HG03442 (cell line): Measurements from ENCODE around the gene HAL.

Experiments
- ATAC-seq: cut with Tn5 transposase; IDR thresholded peaks from one replicate; pipeline ENCODE4 v1.9.1; 2021; ENCODE audit warnings: mild to moderate bottlenecking, moderate library complexity; ENCODE audit not compliant: unreplicated experiment

The HAL gene

GRCh38 chr12:95996034-95996658 lies at the start of gene HAL:
HAL (minus strand) TSS chr12:95996344; CDS start chr12:95995910, 434 bp downstream.
- no peak for ATAC-seq

GRCh38 chr12:96045566-96045965 lies 49.4 kb upstream of the HAL start:
- no peak for ATAC-seq

GRCh38 chr12:96044943-96045290 lies 48.8 kb upstream of the HAL start:
- ATAC-seq: no peak

DNA sequence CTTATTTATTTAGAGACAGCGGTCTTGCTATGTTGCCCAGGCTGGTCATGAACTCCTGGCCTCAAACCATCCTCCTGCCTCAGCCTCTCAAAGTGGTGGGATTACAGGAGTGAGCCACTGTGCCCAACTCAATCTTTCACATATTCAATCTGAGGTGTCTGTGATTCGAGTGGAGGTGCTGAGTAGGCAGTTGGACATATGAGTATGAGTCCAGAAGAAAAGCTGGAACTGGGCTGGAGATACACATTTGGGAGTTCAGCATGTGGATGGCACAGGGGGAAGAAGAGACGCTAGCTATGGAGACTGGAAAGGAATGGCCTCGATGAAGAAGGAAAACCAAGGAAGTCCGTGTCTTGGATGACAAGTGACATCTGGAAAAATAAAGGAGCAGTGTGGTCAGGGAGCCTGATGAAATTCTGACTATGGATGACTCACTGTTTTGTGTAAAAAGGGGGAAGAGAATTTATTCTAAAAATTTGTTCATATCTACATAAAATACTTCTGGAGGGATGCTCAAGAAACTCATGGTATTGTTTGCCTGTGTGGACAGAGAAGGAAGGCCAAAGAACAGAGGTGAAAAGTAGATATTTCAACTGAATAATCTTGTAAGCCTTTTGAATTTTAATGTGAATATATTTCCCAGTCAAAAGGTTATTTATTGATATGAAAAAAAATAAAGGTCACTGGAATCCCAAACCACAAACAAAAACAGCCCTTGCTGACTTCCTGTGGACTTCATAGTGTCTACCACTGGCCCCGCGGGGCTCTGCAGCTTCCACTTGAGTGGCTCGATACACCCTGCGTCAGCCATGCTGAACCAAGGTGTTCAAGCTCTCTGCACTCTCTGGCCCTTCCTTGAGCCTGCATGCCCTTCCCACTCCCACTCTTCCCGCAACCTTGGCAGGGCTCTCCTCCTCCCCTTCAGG lies 48.1 kb upstream of the HAL start:
- no peak for ATAC-seq

- ATAC-seq: no peak
Observed at GRCh38 chr12:96041181-96041580, 45.0 kb upstream of the HAL start.

- ATAC-seq: no peak
Observed at GRCh38 chr12:96040305-96041133, 44.4 kb upstream of the HAL start.

- no peak for ATAC-seq
Observed at GRCh38 chr12:96039516-96039915, 43.4 kb upstream of the HAL start.

- ATAC-seq: no peak
Observed at GRCh38 chr12:96036765-96037455, 40.8 kb upstream of the HAL start.

DNA sequence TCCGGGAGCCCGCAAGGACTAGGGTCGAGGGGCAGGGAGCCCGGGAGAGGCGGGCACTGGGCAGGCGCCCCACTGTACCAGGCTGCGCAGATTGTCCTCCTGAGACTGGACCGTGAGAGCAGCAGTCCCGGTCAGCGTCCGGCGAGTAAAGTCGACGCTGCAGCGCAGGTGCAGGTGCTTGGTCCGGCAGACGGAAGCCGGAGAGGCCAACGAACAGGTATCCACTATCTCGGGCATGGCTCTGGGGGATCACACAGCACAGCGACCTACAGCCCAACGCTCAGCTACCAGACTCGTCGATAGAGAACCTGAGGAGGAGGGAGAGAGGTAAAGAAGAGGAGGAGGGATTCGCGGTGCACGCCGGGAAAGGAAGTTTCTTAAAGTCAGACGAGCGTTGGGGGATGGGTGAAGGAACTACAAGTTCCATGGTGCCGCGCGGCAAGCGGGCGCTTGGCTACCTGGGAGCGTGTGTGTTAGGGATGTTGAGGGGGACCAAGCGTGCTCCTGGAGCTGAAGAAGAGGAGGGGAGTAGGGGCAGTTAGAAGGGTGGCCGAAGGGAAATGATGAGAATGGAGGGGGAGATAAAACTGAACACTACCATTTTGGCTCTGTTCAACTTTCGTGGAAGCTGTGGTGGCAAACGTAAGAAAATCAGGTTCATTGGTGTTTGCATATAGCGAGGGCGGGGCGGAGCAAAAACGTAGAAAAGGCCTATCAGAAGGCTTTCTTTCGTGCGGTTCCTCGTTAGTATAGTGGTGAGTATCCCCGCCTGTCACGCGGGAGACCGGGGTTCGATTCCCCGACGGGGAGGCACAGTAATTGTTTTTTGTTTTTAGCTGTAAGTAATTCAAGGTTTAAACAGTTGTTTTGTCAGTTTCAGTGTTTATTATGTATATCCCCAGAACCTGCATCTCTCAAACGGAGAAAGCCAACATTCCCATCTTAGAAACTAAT lies 39.4 kb upstream of the HAL start, which contains the start of gene LTA4H:
TSS of gene LTA4H (minus strand) at position 305 of the 954 bp plus-strand sequence. CDS start at position 237, 68 bp downstream.
- ATAC-seq: peak; percentile 89

GRCh38 chr12:96034621-96035282 lies 38.6 kb upstream of the HAL start:
- ATAC-seq: peak; percentile 9

DNA sequence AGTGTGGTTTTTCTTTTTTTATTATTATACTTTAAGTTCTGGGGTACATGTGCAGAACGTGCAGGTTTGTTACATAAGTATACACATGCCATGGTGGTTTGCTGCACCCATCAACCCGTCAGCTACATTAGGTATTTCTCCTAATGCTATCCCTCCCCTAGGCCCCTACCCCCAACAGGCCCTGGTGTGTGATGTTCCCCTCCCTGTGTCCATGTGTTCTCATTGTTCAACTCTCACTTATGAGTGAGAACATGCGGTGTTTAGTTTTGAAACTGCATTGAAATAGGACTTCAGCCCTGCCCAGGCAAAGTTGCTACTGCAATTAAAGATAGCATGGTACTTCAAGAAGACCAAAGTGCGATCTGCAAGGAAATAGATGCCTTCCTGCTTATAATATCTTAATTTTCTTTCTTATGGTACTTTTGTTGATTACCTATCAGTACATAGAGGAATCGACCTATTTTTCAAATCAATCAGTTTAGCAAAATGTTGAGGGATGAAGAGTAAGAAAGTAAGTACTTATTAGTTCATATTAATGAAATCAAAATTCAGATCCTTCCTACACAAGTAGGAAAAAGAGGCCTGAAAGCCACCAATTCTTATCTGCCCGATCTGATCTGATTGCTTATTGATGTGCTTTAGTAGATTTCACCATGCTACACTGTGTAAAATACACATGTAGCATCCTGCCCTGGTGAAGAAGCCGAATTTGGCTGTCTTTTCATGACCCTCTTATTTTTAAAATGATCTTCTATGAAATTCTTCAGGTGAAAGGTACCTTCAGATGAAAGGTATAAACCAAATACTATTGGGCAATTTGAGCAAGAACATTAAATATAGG lies 37.6 kb upstream of the HAL start:
- ATAC-seq: no peak

- no peak for ATAC-seq
Observed at GRCh38 chr12:96029826-96030225, 33.7 kb upstream of the HAL start.

DNA sequence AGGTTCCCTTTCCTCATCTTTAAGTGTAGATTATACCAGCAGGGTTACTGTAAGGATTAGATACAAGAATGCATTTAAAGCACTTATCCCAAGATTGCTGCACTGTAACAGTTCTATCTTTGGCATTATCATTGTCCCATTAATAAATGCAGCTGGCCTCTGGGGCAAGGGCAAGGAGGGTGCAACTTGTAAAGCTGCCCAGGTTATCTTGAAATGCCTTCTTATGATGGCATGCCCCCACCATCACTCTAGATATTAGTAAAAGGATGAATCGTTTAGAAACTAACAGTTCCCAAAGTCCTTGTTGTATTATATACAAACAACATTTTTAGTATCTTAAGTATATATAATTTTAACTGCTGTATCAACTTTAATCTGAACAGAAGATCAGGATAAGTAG lies 32.4 kb upstream of the HAL start:
- ATAC-seq: no peak

- no peak for ATAC-seq
Observed at GRCh38 chr12:96026331-96026730, 30.2 kb upstream of the HAL start.

DNA sequence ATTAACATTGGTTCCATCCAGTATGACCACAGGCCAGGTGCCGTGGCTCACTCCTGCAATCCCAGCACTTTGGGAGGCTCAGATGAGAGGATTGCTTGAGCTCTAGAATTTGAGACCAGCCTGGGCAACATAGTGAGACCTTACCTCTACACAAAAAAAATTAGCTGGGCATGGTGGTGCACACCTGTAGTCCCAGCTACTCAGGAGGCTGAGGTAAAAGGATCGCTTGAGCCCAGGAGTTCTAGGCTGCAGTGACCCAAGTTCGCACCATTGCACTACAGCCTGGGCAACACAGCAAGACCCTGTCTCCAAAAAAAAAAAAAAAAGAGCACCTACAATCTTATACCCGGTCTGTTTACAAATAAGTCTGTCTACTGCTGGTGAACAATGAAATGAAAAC lies 29.4 kb upstream of the HAL start:
- no peak for ATAC-seq

GRCh38 chr12:96020314-96021003 lies 24.3 kb upstream of the HAL start:
- peak; percentile 96 for ATAC-seq

DNA sequence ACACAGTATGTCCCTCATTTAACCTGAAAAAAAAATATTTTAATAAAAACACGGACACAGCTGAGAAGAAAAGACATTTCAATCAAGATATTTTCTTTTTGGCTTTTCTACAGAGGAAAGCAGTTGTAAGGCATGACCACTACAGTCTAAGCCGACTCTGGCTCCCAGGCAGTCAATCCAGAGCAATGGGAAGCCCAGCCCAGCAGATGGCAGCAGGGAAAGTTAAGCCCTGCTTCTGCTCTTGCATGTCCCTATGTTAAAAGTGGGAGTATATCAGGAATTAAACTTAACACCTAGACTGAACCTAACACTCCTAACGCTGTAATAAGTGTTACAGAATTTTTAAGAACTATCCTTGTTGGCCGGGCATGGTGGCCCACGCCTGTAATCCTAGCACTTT lies 19.5 kb upstream of the HAL start:
- no peak for ATAC-seq
